GM21447 (cell line): ENCODE results near the gene SUSD4.
A peak's percentile ranks its signal among the peaks of the same experiment; 100 is the strongest.

ENCODE experiments used
- ATAC-seq: cut with Tn5 transposase; IDR thresholded peaks from one replicate; pipeline ENCODE4 v1.9.1; 2021; ENCODE audit not compliant: unreplicated experiment

The SUSD4 gene

DNA sequence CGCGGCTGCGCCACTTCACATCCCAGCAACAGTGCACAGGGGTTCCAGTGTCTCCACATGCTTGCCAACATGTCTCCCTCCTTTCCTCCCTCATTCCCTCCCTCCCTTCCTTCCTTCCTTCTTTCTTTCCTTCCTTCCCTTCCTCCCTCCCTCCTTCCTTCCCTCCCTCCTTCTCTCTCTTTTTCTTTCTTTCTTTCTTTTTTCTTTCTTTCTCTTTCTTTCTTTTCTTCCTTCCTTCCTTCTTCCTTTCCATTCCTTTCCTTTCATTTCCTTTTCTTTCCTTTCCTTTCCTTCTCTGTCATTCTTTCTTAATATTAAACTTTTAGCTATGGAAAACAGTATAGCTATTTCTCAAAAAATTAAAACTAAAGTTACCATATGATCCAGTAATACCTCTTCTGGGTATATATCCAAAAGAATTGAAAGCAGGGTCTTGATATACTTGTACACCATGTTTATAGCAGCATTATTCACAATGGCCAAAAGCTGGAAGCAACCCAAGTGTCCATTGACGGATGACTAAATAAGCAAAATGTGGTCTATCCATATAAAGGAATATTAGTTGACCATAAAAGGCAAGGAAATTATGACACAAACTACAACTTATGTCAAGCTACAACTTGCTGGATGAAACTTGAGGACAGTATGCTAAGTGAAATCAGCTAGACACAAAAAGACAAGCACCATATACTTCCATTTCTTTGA, 165.9 kb downstream of the SUSD4 start:
- no peak for ATAC-seq

GRCh38 chr1:223189903-223190724, 173.9 kb downstream of the SUSD4 start:
- ATAC-seq = peak; percentile 61

- no peak for ATAC-seq
Observed at GRCh38 chr1:223189525-223189902, 174.5 kb downstream of the SUSD4 start.

- ATAC-seq = no peak
Observed at GRCh38 chr1:223188618-223189356, 175.2 kb downstream of the SUSD4 start.

DNA sequence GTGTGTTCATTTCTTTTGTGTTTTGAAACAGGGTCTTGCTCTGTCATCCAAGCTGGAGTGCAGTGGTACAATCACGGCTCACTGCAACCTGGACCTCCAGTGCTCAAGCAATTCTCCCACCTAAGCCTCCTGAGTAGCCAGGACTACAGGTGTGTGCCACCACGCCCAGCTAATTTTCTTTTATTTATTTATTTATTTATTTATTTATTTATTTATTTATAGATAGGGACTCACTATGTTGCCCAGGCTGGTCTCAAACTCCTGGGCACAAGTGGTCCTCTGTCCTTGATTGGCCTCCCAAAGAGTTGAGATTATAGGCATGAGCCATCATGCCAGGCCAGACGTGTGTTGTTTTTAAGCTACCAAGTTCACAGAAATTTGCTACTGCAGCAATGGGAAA, 177.2 kb downstream of the SUSD4 start:
- no peak for ATAC-seq

DNA sequence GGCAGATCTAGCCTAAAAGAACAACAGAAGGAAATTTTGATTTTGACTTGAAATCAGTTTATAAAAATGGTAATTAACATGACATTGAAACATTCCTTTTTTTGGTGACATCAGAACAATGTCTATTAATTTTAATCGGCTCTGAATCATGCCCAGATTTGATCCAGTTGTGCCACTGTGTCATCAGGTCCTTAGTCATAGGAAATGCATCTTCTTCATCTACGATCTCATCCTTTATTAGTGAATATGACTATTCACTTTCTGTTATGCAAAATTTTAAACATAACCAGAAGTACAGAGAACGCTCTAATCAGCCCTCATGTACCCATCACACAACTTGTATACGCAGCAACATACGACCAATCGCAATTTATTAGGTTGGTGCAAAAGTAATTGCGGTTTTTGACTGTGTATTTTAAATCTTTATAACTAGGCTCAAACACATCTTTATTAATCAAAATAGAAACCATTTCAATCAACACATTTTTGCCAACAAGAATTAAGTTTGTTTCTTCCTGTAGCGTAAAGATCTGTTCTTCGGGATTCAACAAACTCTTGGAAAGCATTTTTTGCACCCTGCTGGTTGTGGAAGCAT, 180.6 kb downstream of the SUSD4 start:
- no peak for ATAC-seq

DNA sequence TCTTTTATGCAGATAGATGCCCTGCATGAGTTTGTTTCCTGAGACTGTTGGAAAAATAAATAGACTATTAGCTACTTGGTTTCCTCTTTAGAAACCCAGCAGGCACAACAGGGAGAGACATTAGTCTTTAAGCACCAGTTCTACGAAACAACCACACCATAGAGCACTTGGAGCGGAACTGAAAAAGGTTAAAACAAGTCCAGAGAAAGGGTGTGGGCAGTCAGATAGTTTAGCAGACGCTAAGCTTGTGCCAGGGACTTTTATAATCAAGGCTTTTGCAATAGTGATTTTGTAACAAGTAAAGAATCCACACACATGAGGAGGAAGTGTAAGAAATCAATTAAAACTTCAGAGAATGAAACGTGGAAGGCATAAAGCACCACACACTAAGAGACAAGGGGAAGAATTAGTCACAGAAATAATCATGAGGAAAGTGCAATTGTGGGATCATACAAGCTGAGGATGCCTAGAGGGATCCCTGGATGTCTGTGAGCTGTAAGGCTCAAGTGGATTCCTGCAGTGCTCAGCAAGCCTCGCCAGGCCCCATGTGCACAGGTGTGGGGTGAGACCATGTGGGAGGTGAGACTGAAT, 183.2 kb downstream of the SUSD4 start:
- ATAC-seq = no peak

- ATAC-seq = no peak
Observed at GRCh38 chr1:223179786-223180185, 184.2 kb downstream of the SUSD4 start.

GRCh38 chr1:223179280-223179679, 184.7 kb downstream of the SUSD4 start:
- no peak for ATAC-seq

- ATAC-seq = no peak
Observed at GRCh38 chr1:223177681-223178080, 186.3 kb downstream of the SUSD4 start.

- no peak for ATAC-seq
Observed at GRCh38 chr1:223176437-223176836, 187.5 kb downstream of the SUSD4 start.

DNA sequence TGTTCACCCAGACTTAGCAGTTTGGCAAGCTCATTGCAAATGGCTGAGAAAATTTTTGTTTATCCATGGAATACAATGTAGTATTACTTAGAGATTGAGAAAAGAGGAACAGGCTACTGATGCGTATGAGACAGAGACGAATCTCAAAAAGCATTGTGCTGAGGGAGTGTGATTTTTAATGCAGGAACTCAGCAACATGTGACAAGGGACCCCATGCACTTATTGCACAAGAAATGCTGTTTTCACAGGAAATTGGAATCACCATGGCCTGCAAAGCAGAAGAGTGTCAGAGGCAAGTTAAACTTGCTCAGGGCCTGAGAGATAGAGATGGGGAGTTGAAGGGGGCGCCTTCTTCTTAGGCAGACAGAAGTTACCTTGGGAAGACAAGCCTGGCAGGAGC, 188.3 kb downstream of the SUSD4 start:
- no peak for ATAC-seq

DNA sequence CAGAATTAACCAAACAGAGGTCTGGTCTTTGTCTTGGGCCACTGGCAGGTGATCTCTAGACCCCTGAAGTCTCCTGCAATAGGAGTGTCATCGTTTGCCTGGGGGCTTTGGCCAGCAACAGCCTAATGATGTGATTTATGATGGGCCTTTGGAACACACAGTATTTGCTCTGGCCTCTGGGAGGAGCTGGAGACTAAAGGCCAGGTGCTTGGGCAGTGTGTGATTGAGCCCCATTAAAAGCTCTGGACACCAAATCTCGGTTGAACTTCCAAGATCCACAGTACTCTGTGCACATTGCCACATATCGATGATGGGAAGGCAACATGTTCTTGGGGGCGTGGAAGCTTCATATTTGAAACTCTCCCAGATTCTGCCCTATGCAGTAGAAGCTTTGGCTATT, 188.9 kb downstream of the SUSD4 start:
- no peak for ATAC-seq
